GM12878 (cell line): ENCODE data around the gene RILPL2.

Experiments used
- BCL11A ChIP-seq: IDR thresholded peaks from 2 replicates; pipeline ENCODE4 v1.6.1; 2011; ENCODE audit warnings: low read depth, low read length
- BRCA1 ChIP-seq: IDR thresholded peaks from 2 replicates; pipeline ENCODE4 v1.6.1; 2011; ENCODE audit warnings: low read depth, low read length, improper control_type of control experiment
- CHD2 ChIP-seq: IDR thresholded peaks from 2 replicates; pipeline ENCODE4 v1.6.1; 2011; ENCODE audit warnings: low read depth, low read length, improper control_type of control experiment, borderline replicate concordance
- CTCF ChIP-seq, 3 experiments: IDR thresholded peaks in 2 of 3; conservative IDR thresholded peaks in 1 of 3; 2 replicates each; pipeline ENCODE4 v1.5.1; 2011; ENCODE audit warnings: low read depth in 3 of 3, low read length in 3 of 3, mild to moderate bottlenecking in 3 of 3, control low read depth in 2 of 3, moderate library complexity in 2 of 3, inconsistent platforms in 1 of 3, mixed read lengths in 1 of 3; ENCODE audit not compliant: control insufficient read depth in 2 of 3, insufficient read depth in 1 of 3; ENCODE audit errors: extremely low read depth in 1 of 3
- ETV6 ChIP-seq, 2 experiments: fragments of 450-650 bp in 1 of 2; IDR thresholded peaks in 1 of 2; conservative IDR thresholded peaks in 1 of 2; 2 replicates each; pipeline ENCODE4 v1.6.1; 2014; ENCODE audit warnings: antibody characterized with exemption in 1 of 2, borderline replicate concordance in 1 of 2, low read depth in 1 of 2, mild to moderate bottlenecking in 1 of 2, moderate library complexity in 1 of 2
- EZH2 ChIP-seq: IDR thresholded peaks from 2 replicates; pipeline ENCODE4 v1.6.1; 2012; ENCODE audit warnings: low read depth, mild to moderate bottlenecking, control low read depth, inconsistent platforms, low read length, borderline replicate concordance; ENCODE audit not compliant: control insufficient read depth
- HDAC2 ChIP-seq: fragments of 200-600 bp; sonication (generic); IDR thresholded peaks from 2 replicates; pipeline ENCODE4 v1.6.1; 2017
- KDM1A ChIP-seq: fragments of 200-600 bp; sonication (generic); IDR thresholded peaks from 2 replicates; pipeline ENCODE4 v1.6.1; 2016; ENCODE audit warnings: borderline replicate concordance
- POLR2A ChIP-seq: IDR thresholded peaks from 2 replicates; pipeline ENCODE4 v1.6.1; 2011; ENCODE audit warnings: low read depth, mild to moderate bottlenecking, low read length
- RCOR1 ChIP-seq: conservative IDR thresholded peaks from 2 replicates; pipeline ENCODE4 v1.6.1; 2012; ENCODE audit warnings: low read depth, low read length, improper control_type of control experiment
- USF1 ChIP-seq: IDR thresholded peaks from 2 replicates; pipeline ENCODE4 v1.6.1; 2011; ENCODE audit warnings: borderline replicate concordance, low read depth, mild to moderate bottlenecking, moderate library complexity, mixed read lengths, low read length; ENCODE audit not compliant: insufficient read depth; ENCODE audit errors: extremely low read length
- ZNF274 ChIP-seq: IDR thresholded peaks from one replicate; pipeline ENCODE4 v1.8.0; 2011; ENCODE audit not compliant: insufficient read length, insufficient read depth
- TF ChIP-seq, protein P1 (sequence below): IDR thresholded peaks from 2 replicates; pipeline ENCODE4 v1.6.1; 2012; ENCODE audit warnings: low read length, inconsistent platforms
- TF ChIP-seq, protein P2 (sequence below): fragments of 450-650 bp; IDR thresholded peaks from 2 replicates; pipeline ENCODE4 v1.6.1; 2018; ENCODE audit warnings: borderline replicate concordance, mild to moderate bottlenecking; ENCODE audit not compliant: partially characterized antibody

DNA sequence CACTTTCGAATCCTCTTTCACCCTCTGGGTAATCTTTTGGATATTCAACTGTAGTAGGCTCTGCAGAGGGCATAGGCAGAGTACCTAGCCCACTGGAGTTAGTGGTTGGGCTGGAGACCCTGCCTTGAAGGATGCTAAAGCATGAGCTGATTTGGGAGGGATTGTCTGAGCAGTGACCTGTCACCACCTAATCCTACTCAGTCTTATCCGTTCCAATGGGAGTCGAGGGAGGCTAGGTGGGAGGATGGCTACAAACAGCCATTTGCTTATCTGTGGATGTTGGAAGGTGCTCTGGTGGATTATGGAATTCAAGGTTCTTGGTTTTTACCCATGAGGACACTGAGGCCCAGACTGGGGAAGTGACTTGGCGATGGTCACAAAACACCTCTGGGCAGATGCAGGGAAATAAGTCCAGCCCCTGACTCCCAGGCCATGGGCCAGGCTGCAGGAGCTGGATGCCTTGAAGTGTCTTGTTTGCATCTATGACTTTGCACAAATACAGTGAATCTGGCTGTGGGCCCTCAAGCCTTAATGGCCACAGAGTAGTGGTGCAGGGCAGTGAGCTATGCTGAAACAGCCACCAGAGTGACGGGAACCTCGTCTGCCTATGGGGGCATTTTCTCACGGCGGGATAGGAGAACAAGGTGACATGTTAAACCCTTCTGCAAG is 48.8 kb downstream of the RILPL2 start:
- TF ChIP-seq, protein P1, sequence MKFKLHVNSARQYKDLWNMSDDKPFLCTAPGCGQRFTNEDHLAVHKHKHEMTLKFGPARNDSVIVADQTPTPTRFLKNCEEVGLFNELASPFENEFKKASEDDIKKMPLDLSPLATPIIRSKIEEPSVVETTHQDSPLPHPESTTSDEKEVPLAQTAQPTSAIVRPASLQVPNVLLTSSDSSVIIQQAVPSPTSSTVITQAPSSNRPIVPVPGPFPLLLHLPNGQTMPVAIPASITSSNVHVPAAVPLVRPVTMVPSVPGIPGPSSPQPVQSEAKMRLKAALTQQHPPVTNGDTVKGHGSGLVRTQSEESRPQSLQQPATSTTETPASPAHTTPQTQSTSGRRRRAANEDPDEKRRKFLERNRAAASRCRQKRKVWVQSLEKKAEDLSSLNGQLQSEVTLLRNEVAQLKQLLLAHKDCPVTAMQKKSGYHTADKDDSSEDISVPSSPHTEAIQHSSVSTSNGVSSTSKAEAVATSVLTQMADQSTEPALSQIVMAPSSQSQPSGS: no peak
- no peak for TF ChIP-seq CHD2
- TF ChIP-seq, protein P2, sequence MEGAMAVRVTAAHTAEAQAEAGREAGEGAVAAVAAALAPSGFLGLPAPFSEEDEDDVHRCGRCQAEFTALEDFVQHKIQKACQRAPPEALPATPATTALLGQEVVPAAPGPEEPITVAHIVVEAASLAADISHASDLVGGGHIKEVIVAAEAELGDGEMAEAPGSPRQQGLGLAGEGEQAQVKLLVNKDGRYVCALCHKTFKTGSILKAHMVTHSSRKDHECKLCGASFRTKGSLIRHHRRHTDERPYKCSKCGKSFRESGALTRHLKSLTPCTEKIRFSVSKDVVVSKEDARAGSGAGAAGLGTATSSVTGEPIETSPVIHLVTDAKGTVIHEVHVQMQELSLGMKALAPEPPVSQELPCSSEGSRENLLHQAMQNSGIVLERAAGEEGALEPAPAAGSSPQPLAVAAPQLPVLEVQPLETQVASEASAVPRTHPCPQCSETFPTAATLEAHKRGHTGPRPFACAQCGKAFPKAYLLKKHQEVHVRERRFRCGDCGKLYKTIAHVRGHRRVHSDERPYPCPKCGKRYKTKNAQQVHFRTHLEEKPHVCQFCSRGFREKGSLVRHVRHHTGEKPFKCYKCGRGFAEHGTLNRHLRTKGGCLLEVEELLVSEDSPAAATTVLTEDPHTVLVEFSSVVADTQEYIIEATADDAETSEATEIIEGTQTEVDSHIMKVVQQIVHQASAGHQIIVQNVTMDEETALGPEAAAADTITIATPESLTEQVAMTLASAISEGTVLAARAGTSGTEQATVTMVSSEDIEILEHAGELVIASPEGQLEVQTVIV: no peak
- no peak for TF ChIP-seq BCL11A
- no peak for TF ChIP-seq ETV6 (conservative IDR thresholded peaks at IDR 0.05 in 1 of 2, IDR thresholded peaks at IDR 0.05 in 1 of 2; ENCODE audit: borderline replicate concordance in 1 of 2, low read depth in 1 of 2)
- no peak for TF ChIP-seq HDAC2
- TF ChIP-seq CTCF (IDR thresholded peaks at IDR 0.05 in 2 of 3, conservative IDR thresholded peaks at IDR 0.05 in 1 of 3; ENCODE audit: control insufficient read depth in 2 of 3, extremely low read depth in 1 of 3, insufficient read depth in 1 of 3, low read depth in 3 of 3, low read length in 3 of 3): no peak
- TF ChIP-seq EZH2: no peak
- TF ChIP-seq ZNF274: no peak
- no peak for TF ChIP-seq POLR2A
- TF ChIP-seq KDM1A: no peak
- TF ChIP-seq USF1: no peak
- TF ChIP-seq RCOR1: no peak
- no peak for TF ChIP-seq BRCA1
